GM21825 (cell line): ENCODE measurements around the gene RGS19.
"Not testable (repeated sequence)": the region's sequence is repeated elsewhere in the genome, so short reads cannot be mapped to it uniquely, and the experiment has no call there.

Experiments
- ATAC-seq: cut with Tn5 transposase; IDR thresholded peaks from one replicate; pipeline ENCODE4 v1.9.1; 2021; ENCODE audit warnings: mild to moderate bottlenecking, moderate library complexity; ENCODE audit not compliant: unreplicated experiment

The RGS19 gene

GRCh38 chr20:64095927-64096326, 16.6 kb upstream of the RGS19 start:
- ATAC-seq = no peak

- ATAC-seq = no peak
Observed at GRCh38 chr20:64095455-64095854, 16.1 kb upstream of the RGS19 start.

GRCh38 chr20:64093013-64093503, 13.7 kb upstream of the RGS19 start:
- ATAC-seq = no peak

GRCh38 chr20:64092258-64093012, 13.1 kb upstream of the RGS19 start:
- no peak for ATAC-seq

GRCh38 chr20:64091770-64092169, 12.5 kb upstream of the RGS19 start:
- ATAC-seq = no peak

- ATAC-seq = no peak
Observed at GRCh38 chr20:64091340-64091739, 12.0 kb upstream of the RGS19 start.

- ATAC-seq = no peak
Observed at GRCh38 chr20:64090165-64090564, 10.8 kb upstream of the RGS19 start.

- not testable (repeated sequence) for ATAC-seq
Observed at GRCh38 chr20:64088586-64088985, 9.3 kb upstream of the RGS19 start.

GRCh38 chr20:64087226-64087825, 8.0 kb upstream of the RGS19 start:
- not testable (repeated sequence) for ATAC-seq

GRCh38 chr20:64086801-64087200, 7.5 kb upstream of the RGS19 start:
- no peak for ATAC-seq

GRCh38 chr20:64084685-64085152, 5.4 kb upstream of the RGS19 start:
- ATAC-seq = no peak

- ATAC-seq = no peak
Observed at GRCh38 chr20:64083804-64084684, 4.7 kb upstream of the RGS19 start, which contains the start of gene LKAAEAR1. Gene LKAAEAR1 (minus strand): TSS chr20:64084398. CDS start chr20:64084219, 179 bp downstream.

- no peak for ATAC-seq
Observed at GRCh38 chr20:64083378-64083803, 4.1 kb upstream of the RGS19 start.

- no peak for ATAC-seq
Observed at GRCh38 chr20:64082820-64083377, 3.6 kb upstream of the RGS19 start.

GRCh38 chr20:64082126-64082731, 2.9 kb upstream of the RGS19 start:
- ATAC-seq = no peak

GRCh38 chr20:64081624-64081964, 2.3 kb upstream of the RGS19 start:
- ATAC-seq = no peak

- ATAC-seq = no peak
Observed at GRCh38 chr20:64080813-64081623, 1.7 kb upstream of the RGS19 start.

- no peak for ATAC-seq
Observed at GRCh38 chr20:64080013-64080812, 895 bp upstream of the RGS19 start, which contains the start of gene OPRL1. Gene OPRL1 (plus strand): TSS chr20:64080082. CDS start chr20:64092721, 12,639 bp downstream.

- ATAC-seq = no peak
Observed at GRCh38 chr20:64078934-64079272, 415 bp downstream of the RGS19 start.
